GM18526 (cell line): ENCODE measurements around the gene ZNF44.

Experiments used
- POLR2A ChIP-seq: IDR thresholded peaks from 3 replicates; pipeline ENCODE4 v1.6.1; 2011; ENCODE audit not compliant: insufficient read length; ENCODE audit errors: extremely low read depth

Gene ZNF44

DNA sequence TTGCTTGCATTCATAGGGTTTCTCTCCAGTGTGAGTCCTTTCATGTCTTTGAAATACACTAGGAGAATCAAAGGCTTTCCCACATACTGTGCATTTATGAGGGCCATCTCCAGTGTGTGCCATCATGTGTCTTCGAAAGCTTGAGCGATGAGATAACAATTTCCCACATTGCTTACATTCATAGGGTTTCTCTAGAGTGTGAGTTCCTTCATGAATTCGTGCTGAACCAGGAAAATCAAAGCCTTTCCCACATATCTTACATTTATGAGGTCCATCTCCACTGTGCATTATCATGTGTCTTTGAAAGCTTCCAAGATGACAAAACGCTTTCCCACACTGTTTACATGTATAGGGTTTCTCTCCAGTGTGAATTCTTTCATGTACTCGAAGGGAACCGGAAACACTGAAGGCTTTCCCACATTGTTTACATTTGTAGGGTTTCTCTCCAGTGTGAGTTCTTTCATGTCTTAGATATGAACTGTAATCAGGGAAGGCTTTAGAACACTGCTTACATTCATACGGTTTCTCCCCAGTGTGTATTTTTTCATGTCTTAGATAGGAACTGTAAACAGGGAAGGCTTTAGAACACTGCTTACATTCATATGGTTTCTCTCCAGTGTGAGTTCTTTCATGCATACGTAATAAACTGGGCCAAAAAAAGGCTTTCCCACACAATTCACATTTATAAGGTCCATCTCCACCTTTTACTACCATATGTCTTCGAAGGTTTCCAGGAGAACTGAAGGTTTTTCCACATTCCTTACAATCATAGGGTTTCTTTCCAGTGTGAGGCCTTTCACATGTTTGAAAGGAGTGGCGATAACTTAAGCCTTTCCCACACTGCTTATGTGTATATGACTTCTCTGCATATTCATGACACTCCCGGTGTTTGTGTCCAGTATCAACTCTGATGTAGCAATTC is 21.4 kb downstream of the ZNF44 start:
- TF ChIP-seq POLR2A: no peak

DNA sequence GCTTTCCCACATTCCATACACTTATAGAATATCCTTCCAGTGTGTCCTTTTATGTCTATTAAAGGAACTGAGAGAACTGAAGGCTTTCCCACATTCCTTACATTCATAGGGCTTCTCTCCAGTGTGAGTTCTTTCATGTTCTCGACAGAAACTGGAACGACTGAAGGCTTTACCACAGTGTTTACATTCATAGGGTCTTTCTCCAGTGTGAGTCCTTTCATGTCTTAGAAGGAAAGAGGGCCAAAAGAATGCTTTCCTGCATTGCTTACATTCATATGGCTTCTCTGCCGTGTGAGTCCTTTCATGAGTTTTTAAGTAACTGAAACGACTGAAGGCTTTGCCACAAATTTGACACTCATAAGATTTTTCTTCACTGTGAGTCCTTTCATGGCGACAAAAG is 22.3 kb downstream of the ZNF44 start:
- TF ChIP-seq POLR2A: no peak

GRCh38 chr19:12270854-12271253 is 23.8 kb downstream of the ZNF44 start:
- TF ChIP-seq POLR2A: no peak

- no peak for TF ChIP-seq POLR2A
Measured at GRCh38 chr19:12265921-12266704, 28.6 kb downstream of the ZNF44 start.

DNA sequence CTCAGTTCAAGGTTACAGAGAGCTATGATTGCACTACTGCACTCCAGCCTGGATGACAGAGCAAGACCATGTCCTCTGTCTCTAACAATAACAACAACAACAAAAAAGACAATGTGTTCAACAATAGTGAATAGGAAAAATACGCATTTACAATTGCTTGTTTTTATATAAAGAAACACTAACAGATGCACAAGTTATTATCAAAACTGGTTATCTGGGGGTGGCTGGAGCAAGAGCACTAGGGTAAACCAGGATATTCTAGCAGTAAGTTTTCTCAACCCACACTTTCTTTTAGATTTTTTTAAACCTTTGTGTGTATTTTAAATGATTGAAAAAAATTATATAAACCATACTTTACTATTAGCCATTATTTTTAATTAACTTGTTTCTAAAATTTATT is 33.1 kb downstream of the ZNF44 start:
- no peak for TF ChIP-seq POLR2A

DNA sequence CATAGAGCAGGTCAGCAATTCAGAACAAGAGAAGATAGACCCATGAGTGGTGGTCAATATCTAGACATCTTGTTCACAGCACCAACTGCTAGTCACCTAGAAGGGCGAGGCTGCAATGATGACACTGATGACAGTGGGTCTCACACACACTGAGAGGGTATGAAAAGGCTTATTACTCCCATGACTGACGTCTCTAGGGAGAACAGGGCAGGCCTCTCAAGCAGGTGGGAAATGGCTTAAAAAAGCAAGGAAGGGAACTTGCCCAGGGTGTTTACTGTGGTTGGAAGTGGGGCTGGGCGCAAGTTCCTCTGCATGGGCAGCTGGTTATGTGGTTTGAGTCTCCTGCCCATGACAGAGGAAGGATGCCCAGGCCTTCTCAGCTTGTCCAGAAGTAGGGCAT is 33.8 kb downstream of the ZNF44 start:
- TF ChIP-seq POLR2A: no peak

DNA sequence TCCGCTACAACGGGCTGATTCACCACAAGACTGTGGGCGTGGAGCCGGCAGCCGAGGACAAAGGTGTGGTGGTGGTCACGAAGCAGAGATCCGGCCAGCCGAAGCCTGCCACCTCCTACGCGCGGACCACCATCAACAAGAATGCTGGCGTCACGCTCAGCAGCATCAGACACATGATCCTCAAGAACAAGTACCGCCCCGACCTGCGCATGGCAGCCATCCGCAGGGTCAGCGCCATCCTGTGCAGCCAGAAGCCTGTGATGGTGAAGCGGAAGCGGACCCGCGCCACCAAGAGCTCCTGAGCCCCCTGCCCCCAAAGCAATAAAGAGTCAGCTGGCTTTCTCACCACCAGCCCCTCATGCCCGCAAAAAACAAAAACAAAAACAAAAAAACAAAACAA is 34.4 kb downstream of the ZNF44 start:
- no peak for TF ChIP-seq POLR2A

GRCh38 chr19:12255372-12255771 is 39.3 kb downstream of the ZNF44 start:
- TF ChIP-seq POLR2A: no peak

DNA sequence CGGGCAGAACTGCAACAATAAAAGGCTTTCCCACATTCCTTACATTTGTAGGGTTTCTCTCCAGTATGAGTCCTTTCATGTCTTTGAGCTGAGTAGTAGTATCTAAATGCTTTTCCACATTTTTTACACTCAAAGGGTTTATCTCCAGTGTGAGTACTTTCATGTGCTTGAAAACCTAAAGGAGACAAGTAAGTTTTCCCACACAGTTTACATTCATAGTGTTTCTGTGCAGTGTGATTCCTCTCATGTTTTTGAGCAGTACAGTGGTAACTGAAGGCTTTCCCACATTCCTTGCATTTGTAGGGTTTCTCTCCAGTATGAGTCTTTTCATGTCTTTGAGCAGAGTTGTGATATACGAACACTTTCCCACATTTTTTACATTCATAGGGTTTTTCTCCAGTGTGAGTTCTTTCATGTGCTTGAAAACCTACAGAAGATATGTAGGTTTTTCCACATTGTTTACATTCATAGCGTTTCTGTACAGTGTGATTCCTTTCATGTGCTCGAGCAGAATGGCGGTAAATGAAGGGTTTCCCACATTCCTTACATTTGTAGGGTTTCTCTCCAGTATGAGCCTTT is 47.0 kb downstream of the ZNF44 start:
- TF ChIP-seq POLR2A: no peak

DNA sequence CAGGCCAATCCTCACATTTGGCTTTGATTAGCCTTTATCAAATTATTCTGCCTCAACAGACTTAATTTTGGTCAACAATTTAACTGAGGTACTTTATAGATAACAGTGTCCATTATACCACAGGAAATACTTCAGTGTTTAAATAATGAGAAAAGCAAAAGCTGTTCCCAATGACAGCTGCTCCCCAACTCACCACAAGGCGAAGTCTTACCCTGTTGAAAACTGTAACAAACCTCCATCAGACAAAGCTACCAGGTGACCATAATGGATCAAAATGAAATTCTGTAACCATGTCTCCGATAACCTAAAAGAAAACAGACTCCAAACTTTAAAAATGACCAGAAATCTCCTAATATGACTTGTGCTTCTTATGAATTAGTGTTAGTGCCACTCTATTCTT is 50.3 kb downstream of the ZNF44 start:
- no peak for TF ChIP-seq POLR2A

GRCh38 chr19:12237143-12237839 is 57.4 kb downstream of the ZNF44 start:
- TF ChIP-seq POLR2A: no peak

GRCh38 chr19:12232961-12233360 is 61.7 kb downstream of the ZNF44 start:
- TF ChIP-seq POLR2A: no peak

- no peak for TF ChIP-seq POLR2A
Measured at GRCh38 chr19:12230751-12231733, 63.6 kb downstream of the ZNF44 start.

DNA sequence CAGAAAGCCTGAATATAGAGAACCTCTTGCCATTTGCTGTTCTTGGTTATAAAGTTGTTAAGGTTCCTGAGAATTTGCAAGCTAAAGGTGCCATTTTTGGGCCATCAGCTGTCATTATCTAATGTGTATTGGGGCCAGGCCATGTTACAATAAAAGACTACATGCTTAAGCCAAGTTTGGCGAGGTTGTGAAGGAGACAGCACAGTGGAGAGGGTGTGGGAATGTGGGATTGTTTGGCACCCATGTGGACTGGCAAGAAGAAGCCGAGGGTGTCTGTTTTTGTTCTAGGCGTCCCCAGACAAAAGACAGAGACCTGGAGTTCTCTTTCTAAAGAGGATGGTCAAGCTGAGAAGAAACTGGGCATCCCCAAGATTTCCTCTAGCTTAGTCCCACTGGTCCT is 64.7 kb downstream of the ZNF44 start:
- no peak for TF ChIP-seq POLR2A
